PC-9 (cell line): ENCODE results near the gene MEAK7. TPM values are rescaled to one million over a fixed set of nuclear protein-coding genes. Genes with fewer than 3 reads are reported as not detected.
"Not testable (repeated sequence)": the region's sequence is repeated elsewhere in the genome, so short reads cannot be mapped to it uniquely, and the experiment has no call there.

Experiments used
- BruUV-seq: library from RNA; stranded (reverse); fragments of 400-500 nt; replicated peaks from 2 replicates; lab custom pipeline; 2021; lab: Mats Ljungman, UMichigan
- CTCF ChIA-PET: fragments of 300-600 bp; sonication (Branson Sonifier 250); formaldehyde crosslinking; loops from one replicate; lab custom pipeline; 2022; ENCODE audit warnings: antibody characterized with exemption; lab: Charles Lee
- POLR2A ChIA-PET: fragments of 300-600 bp; sonication (Branson Sonifier 250); formaldehyde crosslinking; loops from one replicate; lab custom pipeline; 2022; ENCODE audit warnings: antibody characterized with exemption; ENCODE audit not compliant: unreplicated experiment; lab: Charles Lee
- DNase-seq, 2 experiments: peaks; one replicate each; pipeline versions ENCODE4 v3.0.0 to v3.0.0-alpha.2; 2015 to 2022; ENCODE audit warnings: mixed read lengths in 1 of 2
- H2AFZ ChIP-seq: fragments of 200-600 bp; sonication (generic); 2 replicates; pipeline ENCODE4 v1.8.1; 2017; ENCODE audit warnings: antibody characterized with exemption
- H3F3A ChIP-seq: fragments of 200-600 bp; sonication (generic); 2 replicates; pipeline ENCODE4 v1.8.1; 2017; ENCODE audit warnings: antibody characterized with exemption, mild to moderate bottlenecking, low read depth; ENCODE audit not compliant: insufficient read depth
- H3K27ac ChIP-seq: fragments of 200-600 bp; sonication (generic); 2 replicates; pipeline ENCODE4 v1.6.1; 2016; ENCODE audit warnings: mixed run types
- H3K27me3 ChIP-seq: fragments of 200-600 bp; sonication (generic); 2 replicates; pipeline ENCODE4 v1.6.1; 2016; ENCODE audit warnings: low read depth, mixed run types; ENCODE audit not compliant: insufficient read depth
- H3K36me3 ChIP-seq: fragments of 200-600 bp; sonication (generic); 2 replicates; pipeline ENCODE4 v1.6.1; 2016; ENCODE audit warnings: low read depth, mixed run types
- H3K4me1 ChIP-seq: fragments of 200-600 bp; sonication (generic); replicated peaks from 2 replicates; pipeline ENCODE4 v1.6.1; 2016; ENCODE audit warnings: mixed run types; ENCODE audit not compliant: insufficient read depth
- H3K4me2 ChIP-seq: fragments of 200-600 bp; sonication (generic); 2 replicates; pipeline ENCODE4 v1.6.1; 2017; ENCODE audit warnings: mixed run types
- H3K4me3 ChIP-seq: fragments of 200-600 bp; sonication (generic); 2 replicates; pipeline ENCODE4 v1.6.1; 2016; ENCODE audit warnings: mixed run types
- H3K79me2 ChIP-seq: fragments of 200-600 bp; sonication (generic); 2 replicates; pipeline ENCODE4 v1.6.1; 2017; ENCODE audit warnings: low read depth, mixed run types
- H3K9me2 ChIP-seq: fragments of 200-600 bp; sonication (generic); 2 replicates; pipeline ENCODE4 v1.8.1; 2017; ENCODE audit warnings: mild to moderate bottlenecking; ENCODE audit not compliant: insufficient read depth
- H3K9me3 ChIP-seq: fragments of 200-600 bp; sonication (generic); 2 replicates; pipeline ENCODE4 v1.8.1; 2016; ENCODE audit warnings: low read depth; ENCODE audit not compliant: insufficient read depth
- H4K20me1 ChIP-seq: fragments of 200-600 bp; sonication (generic); 2 replicates; pipeline ENCODE4 v1.8.1; 2017; ENCODE audit not compliant: insufficient read depth
- CTCF ChIP-seq: fragments of 200-600 bp; sonication (generic); conservative IDR thresholded peaks from 2 replicates; pipeline ENCODE4 v1.6.1; 2017; ENCODE audit warnings: mixed run types, antibody characterized with exemption, mild to moderate bottlenecking, moderate library complexity
- EZH2 ChIP-seq: fragments of 200-600 bp; sonication (generic); IDR thresholded peaks from 2 replicates; pipeline ENCODE4 v1.8.0; 2017; ENCODE audit warnings: antibody characterized with exemption, low read depth
- intact Hi-C: fragments of 100-400 bp; cut with micrococcal nuclease; formaldehyde crosslinking; loops from one replicate; pipeline ENCODE4 v1.10.0; 2022; ENCODE audit not compliant: unreplicated experiment
- total RNA-seq: library from RNA; stranded (reverse); gene quantifications from 2 replicates; pipeline ENCODE4 v1.2.3, GENCODE V29; 2021

MEAK7 gene
- total RNA-seq, 1 experiment from 2014 or later: 73.4 TPM

GRCh38 chr16:84519855-84520254 lies 15.4 kb upstream of the MEAK7 start:
- H4K20me1 ChIP-seq: no peaks in the 10 kb centered on the region
- H3K79me2 ChIP-seq: no peaks in the 10 kb centered on the region
- no peaks in the 10 kb centered on the region for H3K36me3 ChIP-seq
- DNase-seq: no peak
- 0 out of 2 replicates have a peak, but pooled peaks cover 3% of the 10 kb centered on the region for H3F3A ChIP-seq
- POLR2A ChIA-PET: no interaction called here
- no peak overlapping the region for H2AFZ ChIP-seq
- no peaks in the 10 kb centered on the region for H3K27me3 ChIP-seq
- H3K4me1 ChIP-seq: 0 out of 2 replicates have a peak, but pooled peaks cover 6% of the 10 kb centered on the region
- BruUV-seq: no TSS peak
- no peak overlapping the region for H3K27ac ChIP-seq
- no peak overlapping the region for H3K4me2 ChIP-seq
- intact Hi-C loops: no loop called here
- H3K9me3 ChIP-seq: no peaks in the 10 kb centered on the region
- TF ChIP-seq CTCF: no peak
- TF ChIP-seq EZH2: no peak
- no peak overlapping the region for H3K4me3 ChIP-seq
- no peaks in the 10 kb centered on the region for H3K9me2 ChIP-seq
- CTCF ChIA-PET: interaction anchor here (0.5 to 1.0 kb wide), 2 partner anchors 13 to 46 kb away, joined by 3 to 7 read pairs; no protein-coding TSS in a partner anchor

- Histone ChIP-seq H3K9me2 (no peaks in the 10 kb centered on the region), H3K27ac (no peak overlapping the region), H3K4me1 (0 out of 2 replicates have a peak, but pooled peaks cover 6% of the 10 kb centered on the region), H3K9me3 (no peaks in the 10 kb centered on the region), H2AFZ (no peak overlapping the region), H3K4me3 (no peak overlapping the region), H3K27me3 (no peaks in the 10 kb centered on the region), H4K20me1 (no peaks in the 10 kb centered on the region), H3K4me2 (no peak overlapping the region), H3K36me3 (no peaks in the 10 kb centered on the region), H3F3A (0 out of 2 replicates have a peak, but pooled peaks cover 3% of the 10 kb centered on the region), H3K79me2 (no peaks in the 10 kb centered on the region)
- DNase-seq: no peak
- no peak for TF ChIP-seq EZH2
- no peak for TF ChIP-seq CTCF
- TSS peak; percentile 51 for BruUV-seq
- ChIA-PET POLR2A (no interaction called here), CTCF (interaction anchor here (0.6 kb wide), 1 partner anchor 37 kb away, joined by 5 read pairs; no protein-coding TSS in a partner anchor)
- intact Hi-C loops: no loop called here
Measured at GRCh38 chr16:84518804-84519341, 14.4 kb upstream of the MEAK7 start.

- POLR2A ChIA-PET, H4K20me1 ChIP-seq, H2AFZ ChIP-seq, H3F3A ChIP-seq, H3K9me2 ChIP-seq, H3K27me3 ChIP-seq, BruUV-seq, H3K27ac ChIP-seq, H3K4me2 ChIP-seq, H3K4me1 ChIP-seq, H3K9me3 ChIP-seq, H3K36me3 ChIP-seq, intact Hi-C loops, H3K79me2 ChIP-seq, H3K4me3 ChIP-seq: not testable (repeated sequence)
- CTCF ChIA-PET: interaction anchor here (0.6 kb wide), 2 partner anchors 13 to 37 kb away, joined by 3 to 5 read pairs; no protein-coding TSS in a partner anchor
- DNase-seq: peak in 1 of 2 experiments; percentile 43
Measured at GRCh38 chr16:84518220-84518619, 13.8 kb upstream of the MEAK7 start.
